ENCODE data around the gene LDLRAD3. TPM values are rescaled to one million over a fixed set of nuclear protein-coding genes. Genes with fewer than 3 reads are reported as not detected.
A peak's percentile ranks its signal among the peaks of the same experiment; 100 is the strongest.

Gene LDLRAD3
- total RNA-seq, 1 donor from 2014 or later: 7.7 TPM

GRCh38 chr11:36056160-36056751 is 112.4 kb downstream of the LDLRAD3 start:
- no peaks in the 10 kb centered on the region for H3K27me3 ChIP-seq (ENCODE audit: low read depth)
- H3K4me1 ChIP-seq: no peaks in the 10 kb centered on the region
- DNase-seq: no peak
- H3K36me3 ChIP-seq: no peaks in the 10 kb centered on the region
- H3K27ac ChIP-seq: no peak overlapping the region
- intact Hi-C loops (cut with DNase I): no loop called here
- no peak overlapping the region for H3K4me3 ChIP-seq
- TF ChIP-seq CTCF (IDR thresholded peaks at IDR 0.05): peak; percentile 44
- ATAC-seq: peak; percentile 53 to 60
- no peaks in the 10 kb centered on the region for H3K9me3 ChIP-seq

DNA sequence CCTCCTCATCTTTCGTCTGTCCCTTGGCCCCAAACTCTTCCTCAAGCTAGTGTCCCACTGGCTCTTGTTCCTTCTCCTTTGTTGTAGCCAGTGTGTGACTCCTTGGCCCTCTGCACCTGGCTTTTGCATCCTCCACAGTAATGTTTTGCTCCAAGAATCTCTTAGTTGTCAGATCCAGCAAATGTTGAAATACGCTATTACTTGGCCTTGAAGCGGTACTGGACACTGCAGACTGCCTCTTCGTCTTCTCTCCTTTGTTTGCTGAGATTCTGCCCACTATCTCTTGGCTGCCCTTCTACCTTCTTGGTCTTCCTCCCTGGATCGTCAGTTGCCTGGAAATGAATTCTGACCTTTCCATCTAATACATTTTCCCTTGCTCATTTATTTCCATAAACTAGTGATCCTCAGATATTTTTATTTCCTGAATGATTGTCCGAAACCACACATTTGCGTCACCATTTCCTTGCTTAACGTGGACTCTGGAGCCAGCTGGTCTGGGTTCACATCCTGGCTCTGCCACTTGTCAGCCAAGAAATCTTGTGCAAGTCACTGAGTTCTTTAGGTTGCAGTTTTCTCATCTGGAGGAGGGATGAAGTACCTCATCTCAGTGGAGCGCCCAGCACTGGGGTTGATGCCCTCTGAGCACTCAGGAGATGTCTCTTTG is 113.6 kb downstream of the LDLRAD3 start:
- Histone ChIP-seq H3K27me3 (ENCODE audit: low read depth) (no peaks in the 10 kb centered on the region), H3K27ac (no peak overlapping the region), H3K4me1 (no peaks in the 10 kb centered on the region), H3K9me3 (no peaks in the 10 kb centered on the region), H3K36me3 (no peaks in the 10 kb centered on the region), H3K4me3 (no peak overlapping the region)
- ATAC-seq (peak; percentile 6 to 29), DNase-seq (no peak)
- intact Hi-C loops (cut with DNase I): no loop called here
- TF ChIP-seq CTCF (IDR thresholded peaks at IDR 0.05): no peak

- ATAC-seq (no peak), DNase-seq (no peak)
- Histone ChIP-seq H3K4me1 (no peaks in the 10 kb centered on the region), H3K4me3 (no peak overlapping the region), H3K27me3 (ENCODE audit: low read depth) (no peaks in the 10 kb centered on the region), H3K9me3 (no peaks in the 10 kb centered on the region), H3K36me3 (no peaks in the 10 kb centered on the region), H3K27ac (no peak overlapping the region)
- intact Hi-C loops (cut with DNase I): no loop called here
- TF ChIP-seq CTCF (IDR thresholded peaks at IDR 0.05): no peak
Measured at GRCh38 chr11:36059660-36060059, 115.8 kb downstream of the LDLRAD3 start.

DNA sequence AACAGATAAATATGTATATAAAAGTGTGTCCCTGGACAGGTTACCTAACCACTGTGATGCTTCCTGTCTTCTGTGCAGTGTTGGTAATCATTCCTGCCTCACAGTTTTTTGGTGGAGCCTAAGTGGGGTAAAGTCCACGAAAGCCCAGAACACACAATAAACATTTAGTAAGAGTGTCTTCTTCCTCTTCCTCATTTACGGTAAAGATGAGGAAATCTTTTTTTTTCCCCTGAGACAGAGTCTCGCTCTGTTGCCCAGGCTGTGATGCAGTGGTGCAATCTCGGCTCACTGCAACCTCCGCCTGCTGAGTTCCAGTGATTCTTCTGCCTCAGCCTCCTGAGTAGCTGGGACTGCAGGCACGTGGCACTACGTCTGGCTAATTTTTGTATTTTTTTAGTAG is 117.1 kb downstream of the LDLRAD3 start:
- Histone ChIP-seq H3K36me3 (no peaks in the 10 kb centered on the region), H3K9me3 (no peaks in the 10 kb centered on the region), H3K27me3 (ENCODE audit: low read depth) (no peaks in the 10 kb centered on the region), H3K4me1 (no peaks in the 10 kb centered on the region), H3K27ac (no peak overlapping the region), H3K4me3 (no peak overlapping the region)
- ATAC-seq (peak; percentile 42 to 53), DNase-seq (peak; percentile 66)
- TF ChIP-seq CTCF (IDR thresholded peaks at IDR 0.05): no peak
- intact Hi-C loops (cut with DNase I): no loop called here

DNA sequence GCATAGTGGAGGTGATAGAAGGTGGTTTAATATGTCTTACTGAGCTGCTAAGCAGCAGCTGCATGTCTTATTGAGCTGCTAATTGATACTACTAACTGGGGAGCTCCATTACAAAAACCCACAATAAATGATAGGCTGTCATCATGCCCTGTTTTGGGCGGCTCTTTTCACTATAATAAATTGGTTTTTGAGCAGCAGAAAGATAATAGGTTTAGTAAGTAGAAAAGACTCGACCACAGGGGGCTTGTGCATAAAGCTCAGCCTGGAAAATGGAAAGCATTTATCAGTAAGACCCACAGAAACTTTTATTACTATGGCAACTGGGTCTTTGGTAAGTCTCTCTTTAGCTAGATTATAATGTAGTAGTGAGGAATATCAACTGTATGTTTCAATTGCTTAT is 117.6 kb downstream of the LDLRAD3 start:
- intact Hi-C loops (cut with DNase I): no loop called here

More for the DNA sequence above, 117.6 kb downstream of the LDLRAD3 start:
- TF ChIP-seq CTCF (IDR thresholded peaks at IDR 0.05): no peak
- DNase-seq (no peak), ATAC-seq (no peak)
- no peak overlapping the region for H3K27ac ChIP-seq
- no peaks in the 10 kb centered on the region for H3K27me3 ChIP-seq (ENCODE audit: low read depth)
- no peaks in the 10 kb centered on the region for H3K36me3 ChIP-seq
- no peak overlapping the region for H3K4me3 ChIP-seq
- H3K9me3 ChIP-seq: peaks cover under 1% of the 10 kb centered on the region
- H3K4me1 ChIP-seq: no peaks in the 10 kb centered on the region

All from lower lobe of right lung (tissue), 2 donors.